T-helper 2 cell treated with Interferon-gamma antibody and Interleukin-4, amounts not matched to agents 5 μg/mL and 100 μg/mL, for 36 hours (primary cell): ENCODE results near the gene FOLR1.
A peak's percentile ranks its signal among the peaks of the same experiment; 100 is the strongest.

Experiments
- DNase-seq: peaks from one replicate; pipeline ENCODE4 v3.0.0; 2021; ENCODE audit warnings: low spot score
- H3K27ac Mint-ChIP-seq: one replicate; pipeline ENCODE4 v1.8.0; 2021; ENCODE audit warnings: mild to moderate bottlenecking, mixed read lengths
- H3K27me3 Mint-ChIP-seq: one replicate; pipeline ENCODE4 v1.8.0; 2021; ENCODE audit warnings: low read depth, mixed read lengths
- H3K36me3 Mint-ChIP-seq: one replicate; pipeline ENCODE4 v1.8.0; 2021; ENCODE audit warnings: low read depth, mixed read lengths
- H3K4me1 Mint-ChIP-seq: one replicate; pipeline ENCODE4 v1.8.0; 2021; ENCODE audit warnings: low read depth, mixed read lengths
- H3K4me3 Mint-ChIP-seq: one replicate; pipeline ENCODE4 v1.8.0; 2022; ENCODE audit warnings: mild to moderate bottlenecking, moderate library complexity, mixed read lengths
- H3K9me3 Mint-ChIP-seq: one replicate; pipeline ENCODE4 v1.8.0; 2021; ENCODE audit warnings: mixed read lengths

FOLR1 gene

DNA sequence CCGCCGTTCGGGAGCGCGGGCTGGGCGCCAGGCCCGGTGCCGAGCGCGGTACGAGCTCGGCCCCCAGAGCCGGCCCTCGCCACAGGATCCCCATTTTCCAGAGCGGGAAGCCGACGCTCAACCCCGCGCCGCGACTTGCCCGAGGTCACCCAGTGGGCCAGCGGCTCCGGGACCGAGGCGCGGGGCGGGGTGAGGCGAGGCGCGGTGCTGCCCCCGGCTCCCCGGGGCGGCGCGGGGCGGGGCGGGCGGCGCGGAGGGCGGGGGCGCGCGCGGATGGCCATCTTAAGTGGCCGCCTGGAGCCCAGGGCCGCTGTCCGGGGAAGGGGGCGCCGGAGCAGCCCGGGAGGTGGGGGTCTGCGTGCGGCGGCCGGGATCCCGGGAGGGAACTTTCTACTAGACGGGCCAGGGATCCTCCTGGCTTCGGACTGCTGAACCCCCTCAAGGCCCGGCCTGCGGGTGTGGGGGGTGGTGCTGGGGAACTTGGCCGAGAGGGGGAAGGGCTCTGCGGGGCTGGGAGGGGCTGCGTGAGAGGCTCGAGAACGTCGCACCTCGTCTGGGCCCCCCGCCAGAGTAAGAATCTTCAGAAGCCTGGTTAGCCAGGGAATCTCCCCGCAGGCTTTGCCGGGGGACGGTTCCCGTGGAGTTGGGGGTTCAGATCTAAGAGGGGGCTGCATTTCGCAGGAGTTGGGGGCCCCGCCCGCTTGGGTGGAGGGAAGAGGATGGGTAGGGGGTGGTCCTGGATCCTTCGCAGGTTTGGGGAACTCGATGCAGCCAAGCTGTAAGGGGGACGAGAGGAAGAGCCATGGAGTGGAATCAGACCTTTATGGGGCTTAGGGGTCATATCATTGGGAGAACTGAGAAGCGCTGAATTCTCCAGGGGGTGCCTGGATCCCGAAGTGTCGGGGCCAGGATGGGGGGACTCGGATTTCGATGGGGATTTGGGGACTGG, 31.9 kb downstream of the FOLR1 start:
- DNase-seq, result peak; percentile 75

GRCh38 chr11:72224564-72225410, 32.8 kb downstream of the FOLR1 start, which contains the start of gene INPPL1:
Gene INPPL1 (plus strand): TSS chr11:72224767. CDS start chr11:72224985, 218 bp downstream.
- Mint-ChIP-seq H3K9me3 (no peaks in the 10 kb centered on the region), H3K27me3 (no peaks in the 10 kb centered on the region), H3K4me3 (peak within 1 kb of the TSS; percentile 97), H3K36me3 (peaks cover 9% of the 10 kb centered on the region), H3K4me1 (peaks cover 20% of the 10 kb centered on the region), H3K27ac (peak within 1 kb of the TSS; percentile 93)
- DNase-seq, result peak; percentile 36

More for the DNA sequence above, 31.9 kb downstream of the FOLR1 start:
- H3K9me3 Mint-ChIP-seq, result no peaks in the 10 kb centered on the region
- peaks cover 4% of the 10 kb centered on the region for H3K36me3 Mint-ChIP-seq
- no peaks in the 10 kb centered on the region for H3K27me3 Mint-ChIP-seq
- H3K4me1 Mint-ChIP-seq, result peaks cover 20% of the 10 kb centered on the region
- H3K27ac Mint-ChIP-seq, result peak overlapping the region; percentile 91
- peak overlapping the region; percentile 94 for H3K4me3 Mint-ChIP-seq

GRCh38 chr11:72225411-72225951, 33.5 kb downstream of the FOLR1 start:
- peak; percentile 36 for DNase-seq

GRCh38 chr11:72226701-72227100, 34.8 kb downstream of the FOLR1 start:
- Mint-ChIP-seq H3K27me3 (no peaks in the 10 kb centered on the region), H3K36me3 (peaks cover 18% of the 10 kb centered on the region), H3K27ac (no peak overlapping the region), H3K9me3 (no peaks in the 10 kb centered on the region), H3K4me1 (peaks cover 20% of the 10 kb centered on the region), H3K4me3 (no peak overlapping the region)
- no peak for DNase-seq

More at GRCh38 chr11:72225411-72225951, 33.5 kb downstream of the FOLR1 start:
- Mint-ChIP-seq H3K9me3 (no peaks in the 10 kb centered on the region), H3K27ac (peak overlapping the region; percentile 93), H3K36me3 (peaks cover 11% of the 10 kb centered on the region), H3K4me3 (peak overlapping the region; percentile 97), H3K4me1 (peaks cover 20% of the 10 kb centered on the region), H3K27me3 (no peaks in the 10 kb centered on the region)

GRCh38 chr11:72227316-72228228, 35.6 kb downstream of the FOLR1 start:
- Mint-ChIP-seq H3K36me3 (peaks cover 22% of the 10 kb centered on the region), H3K4me1 (peaks cover 15% of the 10 kb centered on the region), H3K4me3 (no peak overlapping the region), H3K27me3 (no peaks in the 10 kb centered on the region), H3K27ac (no peak overlapping the region), H3K9me3 (no peaks in the 10 kb centered on the region)
- DNase-seq, result no peak

DNA sequence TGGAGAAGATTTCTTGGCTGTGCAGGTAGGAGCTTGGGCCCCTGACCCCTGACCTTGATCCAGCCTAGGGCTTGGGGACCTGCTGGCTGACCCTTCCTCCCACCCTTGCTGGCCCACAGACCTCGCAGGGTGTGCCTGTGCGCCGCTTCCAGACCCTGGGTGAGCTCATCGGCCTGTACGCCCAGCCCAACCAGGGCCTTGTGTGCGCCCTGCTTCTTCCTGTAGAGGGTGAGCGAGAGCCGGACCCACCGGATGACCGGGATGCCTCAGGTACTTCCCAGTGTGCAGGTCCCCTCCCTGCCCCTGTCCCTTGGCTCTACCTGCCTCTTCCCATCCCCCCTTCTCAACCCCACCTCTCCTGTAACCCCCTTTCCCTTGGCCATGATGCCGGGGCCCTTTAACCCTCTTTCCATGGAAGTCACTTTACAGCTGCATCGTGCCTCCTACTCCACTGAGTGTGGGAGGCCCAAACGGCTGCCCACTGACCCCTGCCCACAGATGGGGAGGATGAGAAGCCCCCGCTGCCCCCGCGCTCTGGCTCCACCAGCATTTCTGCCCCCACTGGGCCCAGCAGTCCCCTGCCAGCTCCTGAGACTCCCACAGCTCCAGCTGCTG, 36.4 kb downstream of the FOLR1 start:
- no peak for DNase-seq
- Mint-ChIP-seq H3K36me3 (peaks cover 24% of the 10 kb centered on the region), H3K27me3 (no peaks in the 10 kb centered on the region), H3K4me1 (peaks cover 13% of the 10 kb centered on the region), H3K27ac (no peak overlapping the region), H3K4me3 (no peak overlapping the region), H3K9me3 (no peaks in the 10 kb centered on the region)

- Mint-ChIP-seq H3K4me3 (no peak overlapping the region), H3K27me3 (no peaks in the 10 kb centered on the region), H3K27ac (no peak overlapping the region), H3K4me1 (peaks cover 13% of the 10 kb centered on the region), H3K36me3 (peaks cover 27% of the 10 kb centered on the region), H3K9me3 (no peaks in the 10 kb centered on the region)
- DNase-seq, result no peak
Observed at GRCh38 chr11:72228844-72229231, 36.9 kb downstream of the FOLR1 start.

- Mint-ChIP-seq H3K9me3 (no peaks in the 10 kb centered on the region), H3K4me3 (no peak overlapping the region), H3K27me3 (no peaks in the 10 kb centered on the region), H3K36me3 (peaks cover 31% of the 10 kb centered on the region), H3K4me1 (peaks cover 13% of the 10 kb centered on the region), H3K27ac (no peak overlapping the region)
- DNase-seq, result no peak
Observed at GRCh38 chr11:72229336-72229924, 37.5 kb downstream of the FOLR1 start.

GRCh38 chr11:72229925-72230763, 38.2 kb downstream of the FOLR1 start:
- Mint-ChIP-seq H3K4me3 (no peak overlapping the region), H3K9me3 (no peaks in the 10 kb centered on the region), H3K4me1 (peaks cover 13% of the 10 kb centered on the region), H3K27ac (no peak overlapping the region), H3K27me3 (no peaks in the 10 kb centered on the region), H3K36me3 (peaks cover 37% of the 10 kb centered on the region)
- no peak for DNase-seq

- no peaks in the 10 kb centered on the region for H3K9me3 Mint-ChIP-seq
- H3K4me1 Mint-ChIP-seq, result peaks cover 5% of the 10 kb centered on the region
- peaks cover 36% of the 10 kb centered on the region for H3K36me3 Mint-ChIP-seq
- no peaks in the 10 kb centered on the region for H3K27me3 Mint-ChIP-seq
- no peak overlapping the region for H3K27ac Mint-ChIP-seq
- H3K4me3 Mint-ChIP-seq, result no peak overlapping the region
- DNase-seq, result no peak
Observed at GRCh38 chr11:72230764-72231365, 38.9 kb downstream of the FOLR1 start.

- Mint-ChIP-seq H3K36me3 (peaks cover 38% of the 10 kb centered on the region), H3K9me3 (no peaks in the 10 kb centered on the region), H3K27ac (no peak overlapping the region), H3K27me3 (no peaks in the 10 kb centered on the region), H3K4me1 (no peaks in the 10 kb centered on the region), H3K4me3 (no peak overlapping the region)
- no peak for DNase-seq
Observed at GRCh38 chr11:72231396-72232259, 39.7 kb downstream of the FOLR1 start.
